ENCODE measurements around the gene TRIO. TPM values are rescaled to one million over a fixed set of nuclear protein-coding genes. Genes with fewer than 3 reads are reported as not detected.

The TRIO gene
- 82.9 and 86.8 TPM in 2 replicates for total RNA-seq

GRCh38 chr5:14142827-14143545 is at the start of gene TRIO:
Gene TRIO (plus strand): TSS chr5:14143342. CDS start chr5:14143726, 384 bp downstream.

Other genes with a start within 250 kb of the TRIO start
- 0.89 and 1.2 TPM in 2 replicates for gene DNAH5, start 198.7 kb upstream of the TRIO start, total RNA-seq

Data from myometrial cell (primary cell).